Measurements from ENCODE around the gene OPCML. TPM values are rescaled to one million over a fixed set of nuclear protein-coding genes. Genes with fewer than 3 reads are reported as not detected.
"Not testable (repeated sequence)": the region's sequence is repeated elsewhere in the genome, so short reads cannot be mapped to it uniquely, and the experiment has no call there.

Gene OPCML
- total RNA-seq, 1 experiment from 2014 or later: 0.94 TPM

- H4K5ac ChIP-seq (ENCODE audit: insufficient read length, low read depth, low read length): no peak overlapping the region
- H4K20me1 ChIP-seq (ENCODE audit: control insufficient read depth, insufficient read depth, insufficient read length): no peaks in the 10 kb centered on the region
- H2BK15ac ChIP-seq (ENCODE audit: low read depth, low read length): no peak overlapping the region
- no peak overlapping the region for H3K9ac ChIP-seq (ENCODE audit: extremely low read depth, insufficient read length, low read length)
- H3K23me2 ChIP-seq (ENCODE audit: insufficient read length, low read depth, low read length, poor library complexity, severe bottlenecking): no peaks in the 10 kb centered on the region
- H3K4me1 Mint-ChIP-seq: no peaks in the 10 kb centered on the region
- H3K9me3 Mint-ChIP-seq: no peaks in the 10 kb centered on the region; a peak in 1 of 5 replicates
- no peaks in the 10 kb centered on the region for H3K9me3 ChIP-seq (ENCODE audit: control insufficient read depth, low read depth, low read length)
- no peak overlapping the region for H2BK20ac ChIP-seq (ENCODE audit: low read depth, low read length, poor library complexity, severe bottlenecking)
- H4K91ac ChIP-seq (ENCODE audit: insufficient read length, low read depth, low read length): no peak overlapping the region
- no peak overlapping the region for H4K8ac ChIP-seq (replicated peaks; ENCODE audit: insufficient read length, low read depth, low read length)
- H3K4ac ChIP-seq (ENCODE audit: low read depth, low read length): no peak overlapping the region
- no peaks in the 10 kb centered on the region for H3K4me1 ChIP-seq (ENCODE audit: insufficient read depth, low read length)
- H3K18ac ChIP-seq (ENCODE audit: insufficient read length, low read depth, low read length): no peak overlapping the region
- H3K27me3 ChIP-seq (ENCODE audit: insufficient read depth, low read length): no peaks in the 10 kb centered on the region
- H3K23ac ChIP-seq (ENCODE audit: insufficient read length, low read depth, low read length): no peak overlapping the region
- no peak overlapping the region for H2AFZ ChIP-seq (ENCODE audit: low read length)
- no peaks in the 10 kb centered on the region for H3K79me1 ChIP-seq (ENCODE audit: insufficient read depth, low read depth, low read length, poor library complexity, severe bottlenecking)
- no peak overlapping the region for H3T11ph ChIP-seq (ENCODE audit: low read length)
- H3K36me3 Mint-ChIP-seq (ENCODE audit: insufficient read depth in 1 of 3, low read depth in 3 of 3): no peaks in the 10 kb centered on the region
- no peak overlapping the region for H3K4me2 ChIP-seq (ENCODE audit: insufficient read depth, insufficient read length, low read length)
- WGBS (ENCODE audit: extremely low coverage, insufficient read length, low lambda C conversion rate): no CpG with 5 or more reads among the region's 4 CpGs
- H2BK12ac ChIP-seq (ENCODE audit: insufficient read length, low read depth, low read length): no peak overlapping the region
- H3K14ac ChIP-seq (ENCODE audit: insufficient read depth, low read length): no peak overlapping the region
- TF ChIP-seq, protein P1, sequence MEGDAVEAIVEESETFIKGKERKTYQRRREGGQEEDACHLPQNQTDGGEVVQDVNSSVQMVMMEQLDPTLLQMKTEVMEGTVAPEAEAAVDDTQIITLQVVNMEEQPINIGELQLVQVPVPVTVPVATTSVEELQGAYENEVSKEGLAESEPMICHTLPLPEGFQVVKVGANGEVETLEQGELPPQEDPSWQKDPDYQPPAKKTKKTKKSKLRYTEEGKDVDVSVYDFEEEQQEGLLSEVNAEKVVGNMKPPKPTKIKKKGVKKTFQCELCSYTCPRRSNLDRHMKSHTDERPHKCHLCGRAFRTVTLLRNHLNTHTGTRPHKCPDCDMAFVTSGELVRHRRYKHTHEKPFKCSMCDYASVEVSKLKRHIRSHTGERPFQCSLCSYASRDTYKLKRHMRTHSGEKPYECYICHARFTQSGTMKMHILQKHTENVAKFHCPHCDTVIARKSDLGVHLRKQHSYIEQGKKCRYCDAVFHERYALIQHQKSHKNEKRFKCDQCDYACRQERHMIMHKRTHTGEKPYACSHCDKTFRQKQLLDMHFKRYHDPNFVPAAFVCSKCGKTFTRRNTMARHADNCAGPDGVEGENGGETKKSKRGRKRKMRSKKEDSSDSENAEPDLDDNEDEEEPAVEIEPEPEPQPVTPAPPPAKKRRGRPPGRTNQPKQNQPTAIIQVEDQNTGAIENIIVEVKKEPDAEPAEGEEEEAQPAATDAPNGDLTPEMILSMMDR (conservative IDR thresholded peaks at IDR 0.05): no peak
- peaks cover 3% of the 10 kb centered on the region; the same call in 1 of the 2 replicates for H3K27me3 Mint-ChIP-seq (ENCODE audit: low read depth)
- no peaks in the 10 kb centered on the region for H3K79me2 ChIP-seq (ENCODE audit: insufficient read depth, low read length)
- no peak overlapping the region for H3K4me3 Mint-ChIP-seq
- DNase-seq: no peak
- H3K27ac Mint-ChIP-seq: no peak overlapping the region
- H2AK5ac ChIP-seq (ENCODE audit: insufficient read length, low read length): no peak overlapping the region
- H2BK5ac ChIP-seq (ENCODE audit: insufficient read length, low read length): no peak overlapping the region
- H2BK120ac ChIP-seq (ENCODE audit: low read depth, low read length, poor library complexity, severe bottlenecking): no peak overlapping the region
- H3K56ac ChIP-seq (ENCODE audit: insufficient read length, low read depth, low read length): no peak overlapping the region
- no peak overlapping the region for H3K27ac ChIP-seq (ENCODE audit: insufficient read length, low read depth, low read length)
These were observed 1158.7 kb downstream of the OPCML start for GRCh38 chr11:132373405-132374143.

GRCh38 chr11:132370114-132370513, 1162.2 kb downstream of the OPCML start:
- H3K4me1 Mint-ChIP-seq; DNase-seq; H2BK12ac ChIP-seq (ENCODE audit: insufficient read length, low read depth, low read length); H3K79me1 ChIP-seq (ENCODE audit: insufficient read depth, low read depth, low read length, poor library complexity, severe bottlenecking); H3K9me3 ChIP-seq (ENCODE audit: control insufficient read depth, low read depth, low read length); H3K14ac ChIP-seq (ENCODE audit: insufficient read depth, low read length); H4K91ac ChIP-seq (ENCODE audit: insufficient read length, low read depth, low read length); H3K23ac ChIP-seq (ENCODE audit: insufficient read length, low read depth, low read length); H3K27ac ChIP-seq (ENCODE audit: insufficient read length, low read depth, low read length); H2BK20ac ChIP-seq (ENCODE audit: low read depth, low read length, poor library complexity, severe bottlenecking); H3K27me3 Mint-ChIP-seq (ENCODE audit: low read depth); H3K4me1 ChIP-seq (ENCODE audit: insufficient read depth, low read length); H4K8ac ChIP-seq (replicated peaks; ENCODE audit: insufficient read length, low read depth, low read length); H3K23me2 ChIP-seq (ENCODE audit: insufficient read length, low read depth, low read length, poor library complexity, severe bottlenecking); H2BK120ac ChIP-seq (ENCODE audit: low read depth, low read length, poor library complexity, severe bottlenecking); H3K9ac ChIP-seq (ENCODE audit: extremely low read depth, insufficient read length, low read length); H3K79me2 ChIP-seq (ENCODE audit: insufficient read depth, low read length); H2BK5ac ChIP-seq (ENCODE audit: insufficient read length, low read length); H3K56ac ChIP-seq (ENCODE audit: insufficient read length, low read depth, low read length); H3K36me3 Mint-ChIP-seq (ENCODE audit: insufficient read depth in 1 of 3, low read depth in 3 of 3); H3K18ac ChIP-seq (ENCODE audit: insufficient read length, low read depth, low read length); H3K4me2 ChIP-seq (ENCODE audit: insufficient read depth, insufficient read length, low read length); H4K5ac ChIP-seq (ENCODE audit: insufficient read length, low read depth, low read length); H3K4me3 Mint-ChIP-seq; H3K27ac Mint-ChIP-seq; H2BK15ac ChIP-seq (ENCODE audit: low read depth, low read length); H3K27me3 ChIP-seq (ENCODE audit: insufficient read depth, low read length); H3K4ac ChIP-seq (ENCODE audit: low read depth, low read length); H3T11ph ChIP-seq (ENCODE audit: low read length); H3K9me3 Mint-ChIP-seq; H4K20me1 ChIP-seq (ENCODE audit: control insufficient read depth, insufficient read depth, insufficient read length); H2AK5ac ChIP-seq (ENCODE audit: insufficient read length, low read length); H2AFZ ChIP-seq (ENCODE audit: low read length): not testable (repeated sequence)

All from H9 (cell line).